ENCODE measurements around the gene OR2AT4. TPM values are rescaled to one million over a fixed set of nuclear protein-coding genes. Genes with fewer than 3 reads are reported as not detected.

OR2AT4 gene
- total RNA-seq, 6 donors from 2014 or later, result not detected

DNA sequence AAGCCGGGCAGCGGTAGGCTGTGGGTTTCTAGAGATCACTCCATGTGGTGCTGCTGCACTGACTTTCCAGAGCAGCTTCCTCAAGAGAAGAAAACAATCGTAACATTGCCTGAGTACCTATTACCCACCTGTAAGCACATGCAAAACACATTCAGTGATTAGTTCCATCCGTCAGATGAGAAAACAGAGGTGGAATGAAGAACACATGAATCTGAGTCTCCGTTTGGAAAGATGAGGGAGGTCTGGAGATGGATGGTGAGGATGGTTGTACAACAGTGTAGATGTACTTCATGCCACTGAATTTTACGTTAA is 46.7 kb upstream of the OR2AT4 start:
- H3K4me3 ChIP-seq, result no peak overlapping the region
- TF ChIP-seq POLR2A (IDR thresholded peaks at IDR 0.05) (no peak), EP300 (IDR thresholded peaks at IDR 0.05) (no peak), POLR2AphosphoS5 (IDR thresholded peaks at IDR 0.05) (peak in 1 of 2 donors; percentile 0)
- TF ChIP-seq, protein P1, sequence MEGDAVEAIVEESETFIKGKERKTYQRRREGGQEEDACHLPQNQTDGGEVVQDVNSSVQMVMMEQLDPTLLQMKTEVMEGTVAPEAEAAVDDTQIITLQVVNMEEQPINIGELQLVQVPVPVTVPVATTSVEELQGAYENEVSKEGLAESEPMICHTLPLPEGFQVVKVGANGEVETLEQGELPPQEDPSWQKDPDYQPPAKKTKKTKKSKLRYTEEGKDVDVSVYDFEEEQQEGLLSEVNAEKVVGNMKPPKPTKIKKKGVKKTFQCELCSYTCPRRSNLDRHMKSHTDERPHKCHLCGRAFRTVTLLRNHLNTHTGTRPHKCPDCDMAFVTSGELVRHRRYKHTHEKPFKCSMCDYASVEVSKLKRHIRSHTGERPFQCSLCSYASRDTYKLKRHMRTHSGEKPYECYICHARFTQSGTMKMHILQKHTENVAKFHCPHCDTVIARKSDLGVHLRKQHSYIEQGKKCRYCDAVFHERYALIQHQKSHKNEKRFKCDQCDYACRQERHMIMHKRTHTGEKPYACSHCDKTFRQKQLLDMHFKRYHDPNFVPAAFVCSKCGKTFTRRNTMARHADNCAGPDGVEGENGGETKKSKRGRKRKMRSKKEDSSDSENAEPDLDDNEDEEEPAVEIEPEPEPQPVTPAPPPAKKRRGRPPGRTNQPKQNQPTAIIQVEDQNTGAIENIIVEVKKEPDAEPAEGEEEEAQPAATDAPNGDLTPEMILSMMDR (IDR thresholded peaks at IDR 0.05), result no peak
- DNase-seq (no peak), ATAC-seq (ENCODE audit: low FRiP score in 2 of 2) (no peak)
- H3K9me3 ChIP-seq, result no peaks in the 10 kb centered on the region
- H3K27me3 ChIP-seq, result no peaks in the 10 kb centered on the region
- H3K27ac ChIP-seq, result peak overlapping the region in 3 of 4 donors; percentile 52 to 62 (median 61)
- peaks cover 29 to 54% (median 36%) of the 10 kb centered on the region in 4 donors for H3K4me1 ChIP-seq
- 34 to 52% methylated on average over 6 of the region's 6 CpGs for WGBS, 2 donors
- H3K36me3 ChIP-seq, result no peaks in the 10 kb centered on the region

DNA sequence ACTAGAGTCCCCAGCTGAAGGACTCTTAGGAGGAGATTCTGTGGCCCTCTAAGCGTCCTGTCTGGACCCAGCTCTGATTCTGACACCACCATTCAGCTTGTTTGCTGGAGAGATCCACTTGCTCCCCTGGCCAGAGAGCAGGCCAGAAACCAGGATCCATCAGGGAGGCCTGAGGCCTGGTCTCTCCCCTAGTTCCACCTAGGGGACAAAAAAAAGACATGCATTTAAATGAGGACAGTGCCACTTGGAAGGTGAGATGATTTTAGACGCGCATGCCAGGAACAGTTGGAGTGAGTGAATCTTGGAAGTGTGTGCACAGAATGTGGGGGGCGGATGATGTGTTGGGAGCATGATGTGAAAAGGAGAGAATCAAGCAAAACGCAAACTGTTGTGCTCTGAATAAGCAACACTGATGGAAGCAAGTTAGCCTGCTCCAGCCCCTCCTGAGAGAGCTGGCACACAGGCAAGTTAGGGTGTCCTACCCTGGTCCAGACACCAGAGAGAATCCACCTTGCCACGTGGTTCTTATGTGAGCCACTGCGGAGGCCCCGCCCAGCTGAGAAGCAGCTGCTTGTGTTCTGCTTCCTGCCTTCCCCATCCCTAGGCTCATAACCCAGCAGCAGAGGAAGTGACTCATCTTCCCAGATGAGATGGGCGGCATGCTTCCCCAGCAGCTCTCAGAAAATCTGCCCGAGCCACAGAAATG is 46.2 kb upstream of the OR2AT4 start:
- peak; percentile 74 to 93 for ATAC-seq (ENCODE audit: low FRiP score in 2 of 2)
- Histone ChIP-seq H3K27ac (peak overlapping the region in 3 of 4 donors; percentile 52 to 62 (median 61)), H3K4me3 (no peak overlapping the region), H3K4me1 (peaks cover 24 to 52% (median 33%) of the 10 kb centered on the region in 4 donors), H3K9me3 (no peaks in the 10 kb centered on the region), H3K27me3 (no peaks in the 10 kb centered on the region), H3K36me3 (no peaks in the 10 kb centered on the region)
- TF ChIP-seq POLR2AphosphoS5 (IDR thresholded peaks at IDR 0.05), result peak; percentile 51 to 62
- TF ChIP-seq, protein P1 (IDR thresholded peaks at IDR 0.05), result peak in 4 of 6 experiments; percentile 23 to 46 (median 28)
- TF ChIP-seq EP300 (IDR thresholded peaks at IDR 0.05), result peak in 1 of 4 donors; percentile 20
- peak in 1 of 4 donors; percentile 30 for TF ChIP-seq POLR2A (IDR thresholded peaks at IDR 0.05)
- DNase-seq, result peak in 1 of 2 donors; percentile 84
- 48 to 57% methylated on average over 9 to 10 of the region's 10 CpGs for WGBS, 2 donors

DNA sequence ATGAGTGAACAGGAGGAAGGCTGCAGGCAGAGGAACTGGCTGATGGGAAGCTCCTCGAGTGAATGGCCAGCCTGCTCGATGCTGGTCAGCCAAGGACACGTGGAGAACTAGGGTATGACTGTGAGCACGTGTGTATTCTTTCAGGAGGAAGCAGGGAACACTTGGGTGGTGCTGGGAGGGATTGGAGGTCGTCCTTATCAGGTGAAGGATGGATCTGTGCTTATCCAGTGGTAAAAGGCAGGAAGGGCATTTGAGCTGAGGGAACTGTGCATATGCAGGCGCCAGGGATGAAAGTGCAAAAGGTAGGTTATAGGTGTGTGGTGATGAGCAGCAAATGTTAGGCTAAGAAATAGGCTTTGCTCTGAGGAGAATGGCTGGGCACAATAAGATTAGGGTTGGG is 44.5 kb upstream of the OR2AT4 start:
- Histone ChIP-seq H3K27me3 (no peaks in the 10 kb centered on the region), H3K9me3 (no peaks in the 10 kb centered on the region), H3K27ac (no peak overlapping the region), H3K36me3 (no peaks in the 10 kb centered on the region), H3K4me1 (peaks cover 20 to 35% (median 23%) of the 10 kb centered on the region in 4 donors), H3K4me3 (no peak overlapping the region)
- TF ChIP-seq POLR2A (IDR thresholded peaks at IDR 0.05) (no peak), POLR2AphosphoS5 (IDR thresholded peaks at IDR 0.05) (no peak), EP300 (IDR thresholded peaks at IDR 0.05) (no peak)
- TF ChIP-seq, protein P1 (IDR thresholded peaks at IDR 0.05), result no peak
- 48 to 51% methylated on average over 6 of the region's 6 CpGs for WGBS, 2 donors
- ATAC-seq (ENCODE audit: low FRiP score in 2 of 2) (no peak), DNase-seq (no peak)

DNA sequence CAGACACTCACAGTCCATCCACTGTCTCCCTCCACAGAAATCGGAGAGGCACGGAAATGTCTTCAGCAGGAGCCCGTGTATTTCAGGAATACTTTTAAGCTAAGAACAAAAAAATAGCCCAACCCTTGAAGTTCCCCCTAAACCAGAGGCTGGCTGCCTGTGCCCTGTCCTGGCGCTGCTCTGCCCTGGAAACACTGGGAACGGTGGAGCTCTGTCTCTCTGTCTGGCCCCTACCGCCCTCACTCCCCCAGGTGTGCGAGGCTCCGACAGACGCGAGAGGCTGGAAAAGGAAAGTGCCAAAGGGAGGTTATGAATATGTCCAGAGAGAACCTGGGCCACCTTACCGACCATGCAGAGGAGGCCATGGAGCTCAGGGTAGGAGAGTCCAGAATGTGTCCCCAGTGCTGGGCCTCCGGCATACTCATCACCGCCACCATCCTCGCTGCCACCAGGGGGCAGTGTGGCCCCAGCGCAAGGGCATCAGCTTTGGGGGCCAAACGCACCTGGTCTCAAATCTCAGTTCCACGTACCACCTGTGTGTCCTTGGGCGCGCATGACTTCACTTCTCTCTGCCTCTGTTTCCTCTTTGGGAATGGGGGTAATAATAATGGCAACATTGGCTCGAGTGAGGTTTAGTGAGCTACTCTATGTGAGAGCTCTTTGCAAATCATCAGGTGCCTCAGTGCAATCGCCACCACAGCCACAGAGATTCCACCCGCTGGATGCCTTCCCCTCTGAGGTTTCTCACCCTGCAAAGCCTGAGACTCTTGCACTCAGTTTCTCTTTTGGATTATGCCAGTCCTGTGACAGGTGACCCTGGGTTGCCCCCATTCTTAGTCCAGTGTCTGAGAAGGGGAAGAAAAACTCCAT is 43.8 kb upstream of the OR2AT4 start:
- H3K4me3 ChIP-seq, result no peak overlapping the region
- H3K4me1 ChIP-seq, result peaks cover 20 to 32% (median 22%) of the 10 kb centered on the region in 4 donors
- DNase-seq, result peak; percentile 50 to 93
- no peak overlapping the region for H3K27ac ChIP-seq
- no peaks in the 10 kb centered on the region for H3K9me3 ChIP-seq
- H3K27me3 ChIP-seq, result no peaks in the 10 kb centered on the region
- H3K36me3 ChIP-seq, result no peaks in the 10 kb centered on the region
- 21 to 33% methylated on average over 16 to 22 of the region's 22 CpGs for WGBS, 2 donors
- TF ChIP-seq POLR2A (IDR thresholded peaks at IDR 0.05), result no peak
- no peak for TF ChIP-seq POLR2AphosphoS5 (IDR thresholded peaks at IDR 0.05)
- TF ChIP-seq, protein P1 (IDR thresholded peaks at IDR 0.05), result peak; percentile 87 to 91 (median 90)
- ATAC-seq (ENCODE audit: low FRiP score in 2 of 2), result peak; percentile 52 to 72

Data from upper lobe of left lung (tissue), 6 donors.